ENCODE results near the gene GBP5.
A peak's percentile ranks its signal among the peaks of the same experiment; 100 is the strongest.

The GBP5 gene, protein sequence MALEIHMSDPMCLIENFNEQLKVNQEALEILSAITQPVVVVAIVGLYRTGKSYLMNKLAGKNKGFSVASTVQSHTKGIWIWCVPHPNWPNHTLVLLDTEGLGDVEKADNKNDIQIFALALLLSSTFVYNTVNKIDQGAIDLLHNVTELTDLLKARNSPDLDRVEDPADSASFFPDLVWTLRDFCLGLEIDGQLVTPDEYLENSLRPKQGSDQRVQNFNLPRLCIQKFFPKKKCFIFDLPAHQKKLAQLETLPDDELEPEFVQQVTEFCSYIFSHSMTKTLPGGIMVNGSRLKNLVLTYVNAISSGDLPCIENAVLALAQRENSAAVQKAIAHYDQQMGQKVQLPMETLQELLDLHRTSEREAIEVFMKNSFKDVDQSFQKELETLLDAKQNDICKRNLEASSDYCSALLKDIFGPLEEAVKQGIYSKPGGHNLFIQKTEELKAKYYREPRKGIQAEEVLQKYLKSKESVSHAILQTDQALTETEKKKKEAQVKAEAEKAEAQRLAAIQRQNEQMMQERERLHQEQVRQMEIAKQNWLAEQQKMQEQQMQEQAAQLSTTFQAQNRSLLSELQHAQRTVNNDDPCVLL

DNA sequence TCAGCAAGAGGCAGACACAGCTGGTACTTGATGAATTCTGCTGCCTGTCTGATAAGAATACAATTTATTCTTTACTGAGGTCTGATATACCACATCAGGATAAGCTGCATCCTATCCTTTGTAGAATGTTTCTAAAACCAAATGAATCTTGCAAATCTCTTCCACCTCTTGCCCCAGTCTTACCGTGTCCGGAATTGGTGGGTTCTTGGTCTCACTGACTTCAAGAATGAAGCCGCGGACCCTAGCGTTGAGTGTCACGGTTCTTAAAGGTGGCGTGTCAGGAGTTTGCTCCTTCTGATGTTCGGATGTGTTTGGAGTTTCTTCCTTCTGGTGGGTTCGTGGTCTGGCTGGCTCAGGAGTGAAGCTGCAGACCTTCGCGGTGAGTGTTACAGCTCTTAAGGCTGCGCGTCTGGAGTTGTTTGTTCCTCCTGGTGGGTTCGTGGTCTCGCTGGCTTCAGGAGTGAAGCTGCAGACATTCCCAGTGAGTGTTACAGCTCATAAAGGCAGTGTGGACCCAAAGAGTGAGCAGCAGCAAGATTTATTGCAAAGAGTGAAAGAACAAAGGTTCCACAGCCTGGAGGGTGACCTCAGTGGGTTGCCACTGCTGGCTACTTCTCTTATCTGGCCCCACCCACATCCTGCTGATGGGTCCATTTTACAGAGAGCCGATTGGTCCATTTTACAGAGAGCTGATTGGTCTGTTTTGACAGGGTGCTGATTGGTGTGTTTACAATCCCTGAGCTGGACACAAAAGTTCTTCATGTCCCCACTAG, at the start of gene GBP5:
GBP5 (minus strand) TSS at position 592 of the 773 bp plus-strand sequence. CDS start 3,305 bp downstream, outside the sequence.
- peak; percentile 40 to 58 (median 53) for DNase-seq (ENCODE audit: low read depth in 2 of 3, low spot score in 1 of 3)

DNA sequence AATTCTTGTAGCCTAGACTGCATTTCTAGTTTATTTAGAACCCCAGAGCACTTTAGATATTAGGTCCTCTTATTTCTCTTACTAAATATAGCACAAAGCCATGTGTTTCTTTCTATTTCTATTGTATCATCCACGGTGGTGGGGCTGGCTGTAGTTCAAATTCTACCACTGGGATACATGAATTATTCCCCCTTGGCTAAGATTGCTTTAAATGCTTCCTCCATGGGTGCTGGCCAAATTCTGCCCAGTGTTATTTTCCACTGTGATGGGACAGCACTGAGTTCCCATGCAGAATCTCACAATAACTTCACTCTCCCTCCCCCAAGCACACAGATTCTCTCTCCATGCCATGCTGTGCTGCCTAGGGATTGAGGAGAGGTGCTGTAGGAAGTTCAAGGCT, 49.7 kb upstream of the GBP5 start:
- DNase-seq (ENCODE audit: low read depth in 2 of 3, low spot score in 1 of 3) = no peak

DNA sequence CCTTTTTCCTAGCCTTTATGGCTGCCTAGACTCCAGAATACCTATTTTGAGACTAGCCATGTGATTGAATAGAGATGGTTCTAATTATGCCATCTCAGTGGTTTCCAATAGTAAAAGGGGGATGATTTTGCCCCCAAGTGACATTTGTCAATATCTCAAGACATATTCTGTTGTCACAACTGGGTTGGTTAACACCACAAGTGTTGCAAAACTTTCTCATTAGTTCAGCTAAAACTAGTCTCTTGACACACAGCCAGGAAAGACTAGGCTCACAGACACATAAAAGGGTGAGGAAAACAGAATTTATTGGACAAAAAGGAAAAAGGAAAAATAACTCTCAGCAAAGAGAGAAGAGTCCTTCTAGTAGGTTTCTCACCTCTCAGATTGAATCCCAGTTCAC, 39.9 kb upstream of the GBP5 start:
- no peak for DNase-seq (ENCODE audit: low read depth in 2 of 3, low spot score in 1 of 3)

DNA sequence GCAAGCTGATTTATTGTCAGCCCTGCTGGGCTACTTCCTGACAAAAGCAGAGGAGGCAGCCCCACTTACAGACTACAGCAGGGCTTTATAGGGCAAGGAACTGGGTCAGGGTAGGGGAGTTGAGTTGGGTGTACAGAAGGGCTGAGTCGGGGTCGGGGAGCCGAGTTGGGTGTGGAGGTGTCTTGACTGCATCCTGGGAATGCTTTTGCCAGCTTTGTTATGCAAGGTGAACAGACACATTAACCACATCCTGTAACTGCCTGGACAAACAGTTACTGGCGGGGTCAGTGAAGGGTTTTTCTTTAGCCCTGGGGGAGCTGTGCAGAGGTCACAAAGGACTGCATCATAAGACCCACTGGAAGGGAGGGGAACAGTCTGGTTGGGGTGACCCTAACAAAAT, 39.1 kb upstream of the GBP5 start:
- DNase-seq (ENCODE audit: low read depth in 2 of 3, low spot score in 1 of 3) = no peak

DNA sequence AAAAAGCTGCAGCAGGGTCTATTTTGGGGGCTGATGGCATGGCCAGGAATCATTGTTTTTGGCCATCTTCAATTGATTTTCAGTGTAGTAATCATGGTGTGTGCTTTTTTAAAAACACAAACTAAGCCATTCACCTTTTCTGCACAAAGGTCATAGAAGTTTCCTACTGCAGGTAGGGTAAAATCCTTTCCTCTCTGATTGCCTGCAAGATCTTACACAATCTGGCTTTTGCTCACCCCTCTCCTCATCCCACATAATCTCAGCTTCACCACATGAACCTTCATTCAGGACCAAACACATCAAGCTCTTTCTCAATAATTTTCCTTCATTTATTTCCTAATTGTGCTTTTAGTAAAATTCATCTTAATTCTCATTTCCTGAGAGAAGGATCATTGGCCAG, 38.3 kb upstream of the GBP5 start:
- no peak for DNase-seq (ENCODE audit: low read depth in 2 of 3, low spot score in 1 of 3)

DNA sequence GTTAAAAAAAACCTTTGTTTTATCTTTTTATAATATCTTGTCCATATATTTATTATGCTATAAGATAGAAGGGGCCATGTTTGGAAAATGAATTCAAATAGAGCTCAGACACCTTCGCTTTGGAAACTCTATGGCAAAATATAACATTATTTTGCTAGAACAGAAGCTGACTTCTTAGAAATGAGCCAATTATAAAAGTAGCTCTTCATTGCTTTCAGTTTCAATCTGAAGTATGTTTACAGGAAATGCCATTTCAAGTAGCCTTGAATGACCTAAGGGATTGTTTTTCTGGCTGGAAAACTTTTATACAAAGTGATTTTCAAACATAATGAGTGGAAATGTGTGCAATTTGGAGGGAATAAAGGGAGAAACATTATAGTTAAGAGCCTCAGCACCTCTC, 37.8 kb upstream of the GBP5 start:
- DNase-seq (ENCODE audit: low read depth in 2 of 3, low spot score in 1 of 3) = no peak

DNA sequence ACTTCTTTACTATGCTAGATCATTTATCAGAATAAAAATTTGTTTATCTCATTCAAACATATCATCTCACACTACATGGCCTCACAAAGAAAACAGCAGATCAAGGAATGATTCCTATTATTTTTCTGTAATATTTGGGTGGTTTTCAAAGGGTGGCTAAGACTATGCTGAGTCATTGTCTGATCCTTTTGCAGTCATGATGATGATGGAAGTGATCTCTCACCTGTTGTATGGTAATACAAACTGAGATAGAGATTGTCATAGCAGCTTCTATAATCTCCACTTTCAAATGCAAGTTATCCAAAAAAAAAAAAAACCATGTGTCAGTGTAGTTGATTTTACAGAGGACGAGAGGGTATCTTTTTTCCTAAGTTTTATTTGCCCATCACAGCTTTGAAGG, 37.2 kb upstream of the GBP5 start:
- DNase-seq (ENCODE audit: low read depth in 2 of 3, low spot score in 1 of 3) = no peak

DNA sequence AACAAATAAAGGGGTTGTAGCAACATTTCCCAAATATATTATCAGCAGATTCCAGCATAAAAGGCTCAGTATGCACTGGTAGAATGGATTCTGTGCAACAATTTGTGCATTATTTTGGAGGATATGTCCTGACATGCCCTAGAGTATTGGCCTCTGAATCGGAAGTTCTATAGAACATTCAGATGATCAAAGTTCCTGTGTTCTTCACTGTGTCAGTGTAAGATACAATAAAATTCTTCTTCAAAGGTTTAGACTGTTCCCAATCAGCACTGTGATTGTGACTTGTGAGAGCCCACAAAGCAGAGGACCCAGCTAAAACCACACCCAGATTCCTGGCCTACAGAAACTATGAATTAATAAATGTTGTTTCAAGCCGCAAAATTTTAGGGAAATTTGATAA, 33.6 kb upstream of the GBP5 start:
- DNase-seq (ENCODE audit: low read depth in 2 of 3, low spot score in 1 of 3) = no peak

DNA sequence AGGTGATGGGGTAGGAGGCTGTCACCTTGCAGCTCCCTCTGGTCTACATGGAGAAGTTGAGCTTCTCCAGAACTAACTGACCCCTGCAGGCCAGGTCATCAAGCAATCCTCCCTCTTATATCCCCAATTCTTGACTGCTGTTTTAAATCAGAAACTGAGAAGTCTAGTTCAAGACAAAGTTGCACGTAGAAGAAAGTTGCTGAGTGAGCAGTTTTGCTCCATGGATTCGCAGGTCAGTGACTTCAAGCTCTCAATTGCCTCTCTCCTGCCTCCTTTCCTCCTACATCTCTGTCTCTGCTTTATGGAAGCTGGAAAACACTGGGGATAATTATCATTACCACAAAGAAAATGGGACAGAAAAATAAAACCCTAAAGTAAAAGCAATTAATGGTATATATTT, 32.8 kb upstream of the GBP5 start:
- no peak for DNase-seq (ENCODE audit: low read depth in 2 of 3, low spot score in 1 of 3)

DNA sequence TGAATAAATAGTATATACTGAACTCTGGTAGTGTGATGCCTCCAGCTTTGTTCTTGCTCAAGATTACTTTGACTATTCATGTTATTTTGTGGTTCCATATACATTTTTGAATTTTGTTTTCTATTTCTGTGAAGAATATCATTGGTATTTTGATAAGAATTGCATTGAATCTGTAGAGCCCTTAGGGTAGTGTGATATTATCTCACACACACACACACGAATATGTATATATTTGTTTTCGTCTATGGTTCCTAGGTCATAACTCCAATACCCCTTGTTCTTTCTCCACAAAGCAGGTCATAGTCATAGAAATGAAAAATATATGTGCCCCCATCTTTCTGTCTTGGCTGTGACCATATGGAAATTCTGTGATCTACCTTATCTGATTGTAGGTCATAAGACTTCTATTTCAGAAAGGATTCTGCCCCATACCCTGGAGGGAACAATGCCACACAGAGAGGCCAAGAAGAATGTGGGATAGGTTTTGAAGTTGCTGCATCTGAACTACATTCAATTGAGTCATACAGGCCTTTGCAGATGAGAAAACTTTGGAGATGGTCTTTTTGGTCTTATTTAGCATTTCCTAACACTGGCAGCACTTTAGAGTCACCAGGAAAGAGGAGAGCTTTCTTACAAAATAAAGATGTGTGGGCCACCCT, 32.0 kb upstream of the GBP5 start:
- DNase-seq (ENCODE audit: low read depth in 2 of 3, low spot score in 1 of 3) = no peak

DNA sequence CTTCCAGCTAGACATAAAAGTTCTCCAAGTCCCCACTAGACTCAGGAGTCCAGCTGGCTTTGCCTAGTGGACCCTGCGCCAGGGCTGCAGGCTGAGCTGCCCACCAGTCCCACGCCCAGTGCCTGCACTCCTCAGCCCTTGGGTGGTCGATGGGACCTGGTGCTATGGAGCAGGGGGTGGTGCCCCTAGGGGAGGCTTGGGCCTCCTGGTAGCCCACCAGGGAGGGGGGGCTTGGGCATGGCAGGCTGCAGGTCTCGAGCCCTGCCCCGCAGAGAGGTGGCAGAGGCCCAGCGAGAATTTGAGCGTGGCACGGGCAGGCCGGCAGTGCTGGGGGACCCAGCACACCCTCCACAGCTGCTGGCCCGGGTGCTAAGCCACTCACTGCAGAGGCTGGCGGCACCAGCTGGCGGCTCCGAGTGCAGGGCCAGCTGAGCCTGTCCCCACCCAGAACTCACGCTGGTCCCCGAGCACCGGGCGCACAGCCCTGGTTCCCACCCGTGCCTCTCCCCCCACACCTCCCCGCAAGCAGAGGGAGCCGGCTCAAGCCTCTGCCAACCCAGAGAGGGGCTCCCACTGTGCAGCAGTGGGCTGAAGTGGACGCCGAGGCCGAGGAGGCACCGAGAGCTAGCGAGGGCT, 30.2 kb upstream of the GBP5 start:
- no peak for DNase-seq (ENCODE audit: low read depth in 2 of 3, low spot score in 1 of 3)

DNA sequence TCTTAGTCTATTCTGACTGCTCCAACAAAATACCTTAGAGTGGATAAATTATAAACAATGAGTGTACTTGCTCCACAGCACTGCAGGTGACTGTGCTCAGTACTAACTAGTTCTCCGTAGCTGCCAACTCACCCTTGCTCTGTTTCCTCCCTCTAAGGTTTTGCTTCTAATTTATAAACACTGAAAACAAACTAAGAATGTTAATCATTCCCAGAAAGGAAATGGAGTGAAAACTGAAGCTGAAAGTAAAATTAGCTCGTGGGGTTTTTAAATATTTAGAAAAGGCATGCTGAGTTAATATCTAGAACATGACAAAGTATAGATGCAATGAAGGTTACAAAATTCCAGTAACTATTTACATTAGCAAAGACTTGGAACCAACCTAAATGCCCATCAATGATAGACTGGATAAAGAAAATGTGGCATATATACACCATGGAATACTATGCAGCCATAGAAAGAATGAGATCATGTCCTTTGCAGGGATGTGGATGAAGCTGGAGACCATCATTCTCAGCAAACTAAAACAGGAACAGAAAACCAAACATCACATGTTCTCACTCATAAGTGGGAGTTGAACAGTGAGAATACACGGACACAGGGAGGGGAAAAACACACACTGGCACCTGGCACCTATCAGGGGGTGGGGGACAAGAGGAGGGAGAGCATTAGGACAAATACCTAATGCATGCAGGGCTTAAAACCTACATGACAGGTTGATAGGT, 27.2 kb upstream of the GBP5 start:
- peak in 1 of 3 donors; percentile 18 for DNase-seq (ENCODE audit: low read depth in 2 of 3, low spot score in 1 of 3)

DNA sequence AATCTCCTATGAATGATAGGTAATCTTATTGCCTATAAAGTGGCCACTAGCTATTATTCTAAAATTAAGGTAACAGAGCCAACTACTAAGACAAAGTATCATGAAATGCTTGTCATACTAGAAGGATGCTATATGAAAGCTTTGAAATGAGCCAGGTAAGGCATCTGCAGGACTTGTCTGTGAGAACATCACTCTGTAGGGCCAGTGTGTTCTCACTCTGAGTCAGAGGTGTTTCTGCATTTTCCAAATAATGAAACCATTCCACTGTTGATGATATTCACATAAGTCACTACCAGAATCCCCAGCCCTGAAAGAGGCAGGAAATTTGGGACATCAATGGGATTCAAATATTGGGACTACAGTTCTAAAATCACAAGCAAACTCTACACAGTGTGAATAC, 25.8 kb upstream of the GBP5 start:
- no peak for DNase-seq (ENCODE audit: low read depth in 2 of 3, low spot score in 1 of 3)

DNA sequence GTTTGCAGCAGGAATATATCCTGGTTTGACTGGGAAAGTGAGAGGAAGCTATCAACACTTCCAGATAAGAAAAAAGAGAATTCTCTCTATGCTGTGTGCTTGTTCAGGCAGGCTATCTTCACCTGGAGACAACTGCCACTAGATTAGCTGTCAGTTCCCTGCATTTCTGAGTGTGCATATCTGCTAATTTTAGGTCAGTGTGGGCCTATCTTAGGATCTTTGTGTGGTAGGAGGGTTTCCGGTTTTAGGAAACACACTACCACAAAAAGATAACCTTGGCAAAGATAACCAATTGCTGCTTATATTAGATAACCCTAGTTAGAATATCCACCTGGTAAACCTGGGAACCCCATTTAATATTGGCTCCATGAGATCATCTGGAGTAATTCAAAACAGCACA, 22.5 kb upstream of the GBP5 start:
- no peak for DNase-seq (ENCODE audit: low read depth in 2 of 3, low spot score in 1 of 3)

DNA sequence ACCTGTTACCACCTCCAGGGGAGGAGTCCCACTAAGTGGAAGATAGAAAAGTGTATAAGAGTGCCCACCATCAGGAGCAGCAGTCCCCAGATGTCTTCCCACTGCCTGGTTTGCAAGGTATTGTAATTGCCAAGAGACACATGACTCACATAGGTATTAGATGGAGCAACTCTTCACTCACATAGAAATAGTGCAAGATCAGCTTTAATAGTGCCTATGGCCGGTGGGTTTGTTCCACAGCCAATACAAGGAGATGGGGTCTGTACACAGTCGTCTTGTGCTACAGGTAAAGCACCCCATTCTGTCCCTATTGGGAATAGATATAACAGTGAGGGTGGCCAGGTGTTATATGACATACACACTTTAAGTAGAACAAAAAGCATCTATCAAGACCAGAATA, 18.6 kb upstream of the GBP5 start:
- DNase-seq (ENCODE audit: low read depth in 2 of 3, low spot score in 1 of 3) = no peak

DNA sequence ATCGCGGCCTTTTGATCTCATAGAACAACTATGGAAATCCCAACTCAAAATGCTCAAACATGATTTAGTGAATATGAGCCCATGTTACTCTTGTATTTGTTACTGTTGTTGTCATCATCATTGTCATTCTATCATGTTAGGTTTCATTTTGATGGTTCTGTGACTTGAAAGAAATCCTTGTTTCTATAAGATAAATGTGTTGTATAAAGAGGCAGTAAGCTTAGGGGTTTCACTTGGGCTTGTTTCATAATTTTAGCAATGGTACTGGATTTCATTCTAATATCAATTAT, 15.3 kb upstream of the GBP5 start:
- no peak for DNase-seq (ENCODE audit: low read depth in 2 of 3, low spot score in 1 of 3)

DNA sequence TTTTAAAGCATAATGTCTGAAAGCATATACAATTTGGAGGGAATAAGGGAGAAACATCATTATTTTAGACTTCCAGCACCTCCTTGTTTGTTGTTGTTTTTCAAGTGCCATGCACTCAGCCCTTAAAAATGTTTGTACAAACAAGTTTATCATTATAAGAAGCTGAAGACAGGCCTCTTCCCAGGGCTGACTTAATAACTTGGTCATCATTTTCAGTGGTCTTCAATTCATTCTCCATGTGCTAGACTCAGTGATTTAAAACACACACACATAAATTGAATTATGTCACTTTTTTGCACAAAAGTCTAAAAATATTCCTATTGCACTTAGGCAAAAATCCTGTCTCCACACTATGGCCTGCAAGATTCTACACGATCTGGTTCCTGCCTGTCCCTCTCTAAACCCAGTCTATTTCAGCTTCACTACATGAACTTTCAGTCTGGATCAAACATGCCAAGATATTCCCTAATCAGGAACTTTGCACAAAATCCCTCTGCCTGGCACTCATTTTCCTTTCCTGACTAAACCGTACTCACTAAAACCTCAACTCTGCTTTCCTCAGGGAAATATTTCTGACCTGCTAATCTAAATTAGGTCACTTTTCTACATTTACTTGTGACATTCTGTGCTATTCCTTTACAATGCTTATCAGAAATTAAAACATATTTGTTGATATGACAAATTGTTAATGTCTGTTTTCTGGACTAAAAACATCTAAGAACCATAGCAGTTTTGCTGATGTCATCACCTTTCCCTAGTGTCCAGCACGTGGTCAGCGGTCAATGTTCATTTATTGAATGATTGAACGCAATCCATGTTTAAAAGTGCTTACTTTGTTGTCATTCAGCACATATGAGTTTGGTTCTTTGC, 14.8 kb upstream of the GBP5 start:
- no peak for DNase-seq (ENCODE audit: low read depth in 2 of 3, low spot score in 1 of 3)

DNA sequence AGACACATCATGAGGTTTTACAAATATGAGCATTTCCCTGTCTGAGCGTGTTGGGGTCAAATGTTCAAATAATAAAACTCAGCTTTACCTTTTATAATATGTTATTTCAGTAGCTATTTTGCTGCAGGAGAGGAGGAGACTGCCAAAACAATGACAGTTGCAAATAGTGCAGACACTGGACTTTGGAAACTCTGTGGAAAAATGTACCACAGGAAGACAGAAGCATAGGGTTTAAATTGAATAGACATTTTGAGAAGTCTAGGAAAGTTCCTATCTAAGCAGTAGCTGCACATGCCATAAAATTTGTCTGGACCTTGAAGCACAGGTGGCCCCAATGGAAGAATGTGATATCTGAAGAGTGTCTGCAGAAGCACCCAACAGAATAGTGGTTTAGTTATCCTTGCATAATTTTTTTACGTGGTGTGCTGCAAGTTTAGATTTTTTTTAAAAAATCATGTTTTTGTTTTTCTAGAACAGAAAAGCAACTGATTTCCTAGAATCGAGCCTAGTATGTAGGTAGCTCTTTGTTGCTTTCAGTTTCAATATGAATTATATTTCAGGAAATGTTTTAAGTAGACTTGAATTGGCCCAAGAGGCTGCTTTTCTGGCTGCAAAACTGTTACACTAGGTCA, 14.0 kb upstream of the GBP5 start:
- no peak for DNase-seq (ENCODE audit: low read depth in 2 of 3, low spot score in 1 of 3)

DNA sequence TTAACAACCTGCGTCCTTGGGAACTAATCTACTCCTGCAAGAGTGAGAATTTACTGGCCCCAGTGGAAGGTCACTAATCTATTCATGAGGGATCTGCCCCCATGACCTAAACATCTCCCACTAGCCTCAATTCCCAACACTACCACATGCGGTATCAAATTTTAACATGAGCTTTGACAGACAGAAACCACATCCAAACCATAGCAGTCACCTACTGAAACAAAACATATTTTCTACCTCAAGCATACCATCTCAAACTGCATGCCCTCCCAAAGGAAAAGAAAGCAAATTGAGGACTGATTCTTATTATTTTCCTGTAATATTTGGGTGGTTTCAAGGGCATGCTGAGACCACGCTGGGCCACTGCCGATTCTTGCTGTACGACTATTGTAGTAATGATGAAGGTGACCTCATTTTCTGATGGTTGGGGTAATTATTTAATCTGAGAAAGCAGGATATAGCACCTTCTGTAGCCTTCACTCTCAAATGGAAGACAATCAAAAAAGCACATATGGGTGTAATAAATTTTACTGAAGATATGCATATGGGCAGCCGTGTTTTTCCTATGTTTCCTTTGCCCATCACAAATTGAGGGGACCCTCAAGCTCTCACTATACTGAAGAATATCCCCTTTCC, 13.2 kb upstream of the GBP5 start:
- DNase-seq (ENCODE audit: low read depth in 2 of 3, low spot score in 1 of 3) = no peak
